Skeletal muscle tissue (tissue), 4 donors: ENCODE results near the gene MDGA2. TPM values are rescaled to one million over a fixed set of nuclear protein-coding genes. Genes with fewer than 3 reads are reported as not detected.
"Not testable (repeated sequence)": the region's sequence is repeated elsewhere in the genome, so short reads cannot be mapped to it uniquely, and the experiment has no call there.

ENCODE experiments used
- H3K27ac ChIP-seq: one replicate; pipeline ENCODE4 v1.7.0; 2013; ENCODE audit warnings: mild to moderate bottlenecking, low read depth, low read length, inconsistent platforms
- H3K27me3 ChIP-seq, 3 donors: one replicate each; pipeline ENCODE4 v1.7.0; 2013; ENCODE audit warnings: low read length in 3 of 3; ENCODE audit not compliant: control insufficient read depth in 3 of 3, insufficient read depth in 3 of 3
- H3K36me3 ChIP-seq, 3 donors: one replicate each; pipeline ENCODE4 v1.7.0; 2013; ENCODE audit warnings: low read length in 3 of 3; ENCODE audit not compliant: control insufficient read depth in 3 of 3, insufficient read depth in 3 of 3
- H3K4me1 ChIP-seq, 3 donors: one replicate each; pipeline ENCODE4 v1.7.0; 2013; ENCODE audit warnings: low read length in 3 of 3, mild to moderate bottlenecking in 3 of 3; ENCODE audit not compliant: control insufficient read depth in 3 of 3, insufficient read depth in 3 of 3
- H3K4me3 ChIP-seq, 3 donors: one replicate each; pipeline ENCODE4 v1.7.0; 2013; ENCODE audit warnings: low read length in 3 of 3
- H3K9ac ChIP-seq, 3 donors: one replicate each; pipeline ENCODE4 v1.7.0; 2013; ENCODE audit warnings: low read length in 3 of 3, mild to moderate bottlenecking in 3 of 3, moderate library complexity in 2 of 3, low read depth in 1 of 3
- H3K9me3 ChIP-seq, 3 donors: one replicate each; pipeline ENCODE4 v1.7.0; 2013; ENCODE audit warnings: low read length in 3 of 3; ENCODE audit not compliant: control insufficient read depth in 3 of 3
- total RNA-seq: library from RNA; depleted of rRNA; stranded (reverse); fragments of >200 nt; gene quantifications from one replicate; pipeline ENCODE4 v1.2.3, GENCODE V29; 2014
- donor health status: Osteomylitis.

Gene MDGA2
- total RNA-seq, 1 donor from 2014 or later, result 2.1 TPM

DNA sequence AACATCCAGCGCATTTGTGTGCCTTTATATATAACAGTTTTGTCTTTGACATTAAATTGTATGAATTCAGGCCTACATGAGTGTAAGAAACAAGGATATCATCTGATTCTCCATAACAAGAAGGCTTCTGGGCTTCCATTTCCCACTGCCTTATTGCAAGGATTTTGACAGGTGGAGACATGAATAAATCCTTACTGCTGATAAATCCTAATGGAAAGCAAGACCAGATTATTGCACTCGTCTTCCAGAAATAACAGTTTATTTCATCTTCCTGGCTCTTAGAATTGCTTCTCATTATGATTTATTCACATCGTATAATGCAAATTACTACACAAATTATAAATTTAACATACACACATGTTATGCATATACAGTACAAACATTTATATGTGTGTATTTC is 348.1 kb downstream of the MDGA2 start:
- Histone ChIP-seq H3K9ac (no peak overlapping the region), H3K27ac (no peak overlapping the region), H3K36me3 (no peaks in the 10 kb centered on the region), H3K4me3 (no peak overlapping the region), H3K27me3 (no peaks in the 10 kb centered on the region), H3K4me1 (no peaks in the 10 kb centered on the region), H3K9me3 (no peaks in the 10 kb centered on the region)

DNA sequence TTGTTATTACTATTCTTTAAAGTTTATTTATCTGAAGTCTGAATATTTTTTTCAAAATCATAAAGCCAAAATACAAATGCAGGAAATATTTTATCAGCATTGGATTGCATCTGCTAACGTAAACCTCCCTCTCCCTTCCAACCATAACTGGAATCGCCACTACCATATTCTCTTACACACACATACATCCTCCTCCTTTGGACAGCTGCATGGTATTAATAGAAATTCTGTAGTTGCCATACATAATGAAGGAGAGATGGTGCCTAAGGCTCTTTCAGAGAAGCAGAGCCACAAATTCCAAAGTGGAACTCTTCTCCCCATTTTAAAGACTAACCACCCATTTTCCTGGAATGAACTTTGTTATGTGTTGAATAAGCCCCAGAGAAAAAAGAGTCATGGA is 352.7 kb downstream of the MDGA2 start:
- H3K9ac ChIP-seq, result no peak overlapping the region
- no peaks in the 10 kb centered on the region for H3K4me1 ChIP-seq
- H3K27ac ChIP-seq, result no peak overlapping the region
- no peaks in the 10 kb centered on the region for H3K27me3 ChIP-seq
- no peaks in the 10 kb centered on the region for H3K9me3 ChIP-seq
- no peak overlapping the region for H3K4me3 ChIP-seq
- no peaks in the 10 kb centered on the region for H3K36me3 ChIP-seq

DNA sequence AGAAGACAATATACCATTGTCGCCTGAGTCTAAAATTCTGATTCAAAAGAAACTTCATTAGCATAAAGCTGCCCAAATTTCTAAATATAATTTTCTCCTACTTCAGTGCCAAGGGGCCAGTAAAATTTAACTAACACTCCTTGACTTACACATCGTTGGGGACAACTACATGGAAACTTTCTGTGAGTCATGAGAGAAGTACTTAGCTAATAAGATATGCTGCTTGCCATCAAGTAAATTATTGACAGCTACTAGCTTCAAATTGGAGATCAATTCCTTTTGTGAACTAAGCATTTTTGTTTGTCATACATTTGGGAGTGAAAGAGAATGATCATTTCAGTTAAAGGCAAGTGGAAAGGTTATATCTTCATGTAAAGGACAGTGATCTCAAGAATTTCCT is 373.3 kb downstream of the MDGA2 start:
- H3K4me1 ChIP-seq, result no peaks in the 10 kb centered on the region
- H3K9me3 ChIP-seq, result no peaks in the 10 kb centered on the region

DNA sequence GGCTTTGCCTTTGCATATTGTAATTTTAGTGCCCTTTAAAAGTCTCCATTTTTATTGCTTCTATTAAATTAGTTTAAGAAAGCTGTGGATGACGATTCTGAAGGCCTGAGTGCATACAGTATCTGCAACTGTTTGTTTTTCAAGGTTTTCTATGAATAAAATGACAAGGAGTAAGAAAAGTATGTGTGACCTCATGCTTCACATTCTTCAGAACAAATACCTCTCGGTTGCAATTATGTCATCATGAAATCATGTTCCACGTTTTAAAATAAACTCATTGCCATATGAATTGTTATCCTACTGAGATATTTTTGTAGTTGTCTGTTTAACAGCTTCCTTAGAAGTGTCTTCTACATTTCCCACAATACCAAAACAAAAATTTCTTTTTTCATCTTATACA is 374.6 kb downstream of the MDGA2 start:
- Histone ChIP-seq H3K4me3 (no peak overlapping the region), H3K4me1 (no peaks in the 10 kb centered on the region), H3K27me3 (no peaks in the 10 kb centered on the region), H3K27ac (no peak overlapping the region), H3K9me3 (no peaks in the 10 kb centered on the region), H3K36me3 (no peaks in the 10 kb centered on the region), H3K9ac (no peak overlapping the region)

More for the DNA sequence above, 373.3 kb downstream of the MDGA2 start:
- H3K36me3 ChIP-seq, result no peaks in the 10 kb centered on the region
- H3K27ac ChIP-seq, result no peak overlapping the region
- H3K9ac ChIP-seq, result no peak overlapping the region
- H3K4me3 ChIP-seq, result no peak overlapping the region
- no peaks in the 10 kb centered on the region for H3K27me3 ChIP-seq

DNA sequence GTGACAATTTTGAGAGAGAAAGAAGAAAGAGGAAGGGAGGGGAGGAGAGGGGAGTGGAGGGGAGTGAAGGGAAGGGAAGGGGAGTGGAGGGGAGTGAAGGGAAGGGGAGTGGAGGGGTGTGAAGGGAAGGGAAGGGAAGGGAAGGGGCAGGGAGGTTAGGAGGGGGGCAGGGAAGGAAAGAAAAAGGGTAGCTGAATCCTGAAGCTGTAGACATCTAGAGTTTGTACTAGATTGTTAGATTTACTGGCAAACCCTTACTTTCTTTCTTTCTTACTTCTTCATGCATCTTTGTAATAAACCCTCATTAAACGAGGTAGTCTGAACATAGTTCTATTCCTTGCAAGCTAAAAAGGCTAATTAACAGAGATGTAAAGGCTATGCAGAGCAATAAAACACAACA is 378.0 kb downstream of the MDGA2 start:
- no peak overlapping the region for H3K9ac ChIP-seq
- H3K4me1 ChIP-seq, result no peaks in the 10 kb centered on the region
- H3K4me3 ChIP-seq, result no peak overlapping the region
- H3K27me3 ChIP-seq, result no peaks in the 10 kb centered on the region
- no peaks in the 10 kb centered on the region for H3K36me3 ChIP-seq
- no peak overlapping the region for H3K27ac ChIP-seq
- H3K9me3 ChIP-seq, result no peaks in the 10 kb centered on the region

DNA sequence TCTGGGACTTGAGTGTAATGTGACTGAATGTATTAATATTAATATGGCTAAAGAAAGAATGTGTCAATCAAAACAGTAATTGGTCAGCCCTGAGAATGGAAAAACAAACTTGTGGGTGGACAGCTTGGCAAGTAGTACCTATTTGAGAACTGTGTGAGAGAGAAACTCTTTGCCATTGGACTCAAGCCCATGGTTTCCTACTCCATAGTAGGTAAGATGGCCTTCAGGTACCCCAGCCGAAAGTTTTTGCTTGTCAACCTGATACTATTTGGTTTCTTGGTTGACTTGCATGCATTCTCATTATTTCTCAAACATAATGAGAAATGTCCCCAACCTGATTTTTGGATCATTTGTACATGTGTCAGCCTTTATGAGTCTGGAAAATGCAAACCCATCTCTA is 391.1 kb downstream of the MDGA2 start:
- H3K9me3 ChIP-seq, result no peaks in the 10 kb centered on the region
- H3K4me1 ChIP-seq, result no peaks in the 10 kb centered on the region
- no peaks in the 10 kb centered on the region for H3K36me3 ChIP-seq
- H3K27ac ChIP-seq, result no peak overlapping the region
- H3K9ac ChIP-seq, result no peak overlapping the region
- H3K27me3 ChIP-seq, result no peaks in the 10 kb centered on the region
- no peak overlapping the region for H3K4me3 ChIP-seq

DNA sequence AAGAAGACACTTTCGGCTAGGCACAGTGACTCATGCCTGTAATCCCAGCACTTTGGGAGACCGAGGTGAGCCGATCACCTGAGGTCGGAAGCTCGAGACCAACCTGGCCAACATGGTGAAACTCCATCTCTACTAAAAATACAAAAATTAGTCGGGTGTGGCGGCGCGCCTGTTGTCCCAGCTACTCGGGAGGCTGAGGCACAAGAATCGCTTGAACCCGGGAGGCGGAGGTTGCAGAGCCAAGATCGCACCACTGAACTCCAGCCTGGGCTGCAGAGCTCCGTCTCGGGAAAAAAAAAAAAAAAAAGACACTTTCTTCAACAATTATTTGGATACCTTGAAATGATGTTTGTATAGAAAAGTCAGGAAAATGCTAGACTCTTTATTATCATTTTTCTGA is 393.6 kb downstream of the MDGA2 start:
- not testable (repeated sequence) for H3K9ac ChIP-seq, H3K4me3 ChIP-seq, H3K9me3 ChIP-seq, H3K36me3 ChIP-seq, H3K4me1 ChIP-seq, H3K27ac ChIP-seq, H3K27me3 ChIP-seq

DNA sequence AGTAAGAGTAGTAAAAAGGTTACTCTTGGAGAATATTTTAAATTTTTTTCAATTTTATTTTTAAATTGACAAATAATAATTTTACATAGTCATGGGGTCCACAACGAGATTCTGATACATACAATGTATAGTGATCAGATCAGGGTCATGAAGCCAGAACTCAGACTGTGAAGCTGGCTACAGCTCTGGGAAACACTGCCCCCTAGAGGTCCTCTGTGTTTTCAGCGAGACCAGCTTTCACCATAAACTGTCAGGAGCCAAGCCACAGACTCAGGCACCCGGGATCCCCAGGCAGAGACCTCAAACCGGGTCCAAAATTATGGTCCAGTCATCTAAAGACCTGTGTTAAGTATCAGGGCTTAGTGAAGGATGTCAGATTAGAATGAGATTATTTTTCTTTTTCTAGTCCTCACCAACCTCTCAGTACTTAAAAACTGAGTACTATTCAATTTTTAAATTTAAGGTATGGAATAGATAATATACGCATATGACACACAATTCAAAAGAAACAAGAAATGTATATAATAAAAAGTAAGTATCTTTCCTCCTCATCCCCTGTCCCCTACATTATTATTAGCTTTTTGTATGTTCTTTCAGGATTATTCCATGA is 397.1 kb downstream of the MDGA2 start:
- H3K9ac ChIP-seq, result no peak overlapping the region

DNA sequence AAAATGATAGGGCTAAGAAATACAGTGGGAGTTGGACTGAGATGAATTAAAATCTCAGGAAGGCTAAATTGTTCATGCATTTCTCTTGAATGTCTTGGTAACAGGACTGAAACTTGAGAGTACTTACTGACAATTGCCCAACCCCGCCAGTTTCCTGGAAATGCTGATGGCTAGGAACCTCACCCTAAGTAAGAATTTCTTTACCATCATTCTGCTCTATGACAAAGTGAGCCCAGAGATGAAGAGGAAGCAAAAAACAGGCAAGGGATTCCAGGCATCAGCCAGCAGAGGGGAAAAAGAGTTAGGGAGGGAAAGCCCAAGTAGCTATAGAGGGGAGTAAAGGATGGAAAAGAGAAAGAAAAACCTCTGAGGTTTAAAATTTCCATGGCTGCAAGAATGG is 397.7 kb downstream of the MDGA2 start:
- Histone ChIP-seq H3K27ac (no peak overlapping the region), H3K4me1 (no peaks in the 10 kb centered on the region), H3K9me3 (no peaks in the 10 kb centered on the region), H3K9ac (no peak overlapping the region), H3K4me3 (no peak overlapping the region), H3K36me3 (no peaks in the 10 kb centered on the region), H3K27me3 (no peaks in the 10 kb centered on the region)

More for the DNA sequence above, 397.1 kb downstream of the MDGA2 start:
- Histone ChIP-seq H3K4me1 (no peaks in the 10 kb centered on the region), H3K36me3 (no peaks in the 10 kb centered on the region), H3K27ac (no peak overlapping the region), H3K9me3 (no peaks in the 10 kb centered on the region), H3K27me3 (no peaks in the 10 kb centered on the region), H3K4me3 (no peak overlapping the region)

DNA sequence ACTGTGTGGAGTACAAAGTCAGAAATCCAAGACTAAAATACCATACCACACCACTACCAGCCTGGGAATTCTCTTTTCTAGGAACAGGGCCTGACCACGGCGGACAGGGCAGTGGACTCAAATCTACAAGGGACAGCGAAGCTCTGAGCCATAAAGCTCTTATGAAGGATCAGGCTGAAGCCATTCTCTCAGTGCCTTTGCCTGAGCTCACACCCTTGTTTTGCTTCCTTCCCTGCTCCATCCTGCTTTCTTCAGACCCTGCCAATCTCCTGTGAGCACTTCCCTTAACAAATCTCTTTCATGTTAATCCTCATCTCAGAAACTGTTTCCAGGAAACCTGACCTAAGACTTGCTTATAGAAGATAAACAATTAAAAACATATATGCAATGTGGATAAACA is 398.5 kb downstream of the MDGA2 start:
- H3K9me3 ChIP-seq, result no peaks in the 10 kb centered on the region
- H3K4me1 ChIP-seq, result no peaks in the 10 kb centered on the region
- no peak overlapping the region for H3K27ac ChIP-seq
- no peak overlapping the region for H3K9ac ChIP-seq
- H3K27me3 ChIP-seq, result no peaks in the 10 kb centered on the region
- H3K4me3 ChIP-seq, result no peak overlapping the region
- no peaks in the 10 kb centered on the region for H3K36me3 ChIP-seq

DNA sequence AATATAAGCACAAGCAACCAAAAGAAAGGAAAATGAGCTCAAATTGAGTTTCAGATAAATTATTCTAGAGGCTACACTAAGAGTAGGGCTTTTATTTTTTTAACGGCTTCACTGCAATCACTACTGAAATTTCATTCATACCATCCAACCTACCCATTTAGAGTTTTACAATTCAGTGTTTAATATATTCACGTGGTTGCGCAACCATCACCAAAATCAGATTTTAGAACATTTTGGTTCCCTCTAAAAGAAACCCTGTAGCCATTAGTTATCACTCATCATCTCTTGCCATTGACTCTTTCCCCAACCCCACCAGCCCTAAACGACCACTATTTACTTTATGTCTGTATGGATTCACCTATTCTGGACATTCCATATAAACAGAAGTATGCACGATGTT is 401.5 kb downstream of the MDGA2 start:
- Histone ChIP-seq H3K9me3 (no peaks in the 10 kb centered on the region), H3K27me3 (no peaks in the 10 kb centered on the region), H3K9ac (no peak overlapping the region), H3K27ac (no peak overlapping the region), H3K36me3 (no peaks in the 10 kb centered on the region), H3K4me1 (no peaks in the 10 kb centered on the region), H3K4me3 (no peak overlapping the region)
